Retinal pigment epithelial cell (primary cell): Measurements from ENCODE around the gene SH3RF2.
A peak's percentile ranks its signal among the peaks of the same experiment; 100 is the strongest.

ENCODE experiments used
- DNase-seq: peaks from one replicate; pipeline ENCODE4 v3.0.0-alpha.2; 2010; ENCODE audit warnings: low read depth
- H3K4me3 ChIP-seq: 2 replicates; pipeline ENCODE4 v1.5.1; 2011; ENCODE audit warnings: mild to moderate bottlenecking, low read length, control low read depth, moderate library complexity
- CTCF ChIP-seq: conservative IDR thresholded peaks from 2 replicates; pipeline ENCODE4 v1.5.1; 2011; ENCODE audit warnings: low read depth, low read length, control low read depth, inconsistent platforms

Gene SH3RF2

GRCh38 chr5:145903113-145903512 lies 33.3 kb upstream of the SH3RF2 start:
- peak; percentile 40 for TF ChIP-seq CTCF
- no peak for DNase-seq
- H3K4me3 ChIP-seq: no peak overlapping the region

- H3K4me3 ChIP-seq: no peak overlapping the region
- no peak for TF ChIP-seq CTCF
- DNase-seq: no peak
Observed at GRCh38 chr5:145903867-145904266, 32.5 kb upstream of the SH3RF2 start.

- no peak for DNase-seq
- H3K4me3 ChIP-seq: no peak overlapping the region
- no peak for TF ChIP-seq CTCF
Observed at GRCh38 chr5:145904743-145905142, 31.6 kb upstream of the SH3RF2 start.

- no peak for TF ChIP-seq CTCF
- peak; percentile 34 for DNase-seq
- H3K4me3 ChIP-seq: no peak overlapping the region
Observed at GRCh38 chr5:145906401-145906800, 30.0 kb upstream of the SH3RF2 start.

DNA sequence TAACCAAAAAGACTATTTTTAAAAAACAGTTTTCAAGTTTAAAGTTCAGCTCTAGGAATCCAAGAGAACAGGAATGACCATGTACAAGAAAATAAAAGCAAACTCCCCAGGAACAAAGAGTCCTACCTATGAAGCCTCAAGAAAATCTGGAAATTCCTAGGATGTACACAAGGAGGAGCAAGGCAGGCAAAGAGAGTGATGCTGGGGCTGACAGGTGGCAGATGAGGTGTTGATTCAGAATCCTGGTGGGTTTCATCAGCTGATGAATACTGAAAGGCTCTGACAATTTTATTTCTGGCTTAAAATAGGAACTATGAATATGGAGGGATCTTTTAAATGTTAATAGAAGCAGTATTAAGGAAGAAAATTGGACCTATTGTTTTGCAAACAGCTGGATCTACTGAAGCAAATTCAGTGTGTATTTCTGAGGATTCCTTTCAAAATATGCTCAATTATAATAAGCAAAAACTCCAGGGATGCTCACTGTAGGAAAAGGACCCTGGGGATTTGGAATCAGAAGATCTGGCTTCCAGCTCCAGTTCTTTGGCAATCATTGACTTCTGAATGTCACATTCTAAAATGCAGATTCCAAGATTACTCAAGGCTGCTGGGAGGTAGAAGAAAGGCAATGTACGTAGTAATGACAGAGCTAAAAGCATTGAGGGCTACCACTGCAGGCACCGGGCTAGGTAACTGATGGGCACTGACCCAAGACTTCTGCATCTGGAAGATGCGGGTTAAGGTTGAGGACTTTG lies 28.0 kb upstream of the SH3RF2 start:
- DNase-seq: no peak
- peak; percentile 18 for TF ChIP-seq CTCF

GRCh38 chr5:145911164-145911563 lies 25.2 kb upstream of the SH3RF2 start:
- H3K4me3 ChIP-seq: no peak overlapping the region
- DNase-seq: no peak
- no peak for TF ChIP-seq CTCF

More for the DNA sequence above, 28.0 kb upstream of the SH3RF2 start:
- no peak overlapping the region for H3K4me3 ChIP-seq

DNA sequence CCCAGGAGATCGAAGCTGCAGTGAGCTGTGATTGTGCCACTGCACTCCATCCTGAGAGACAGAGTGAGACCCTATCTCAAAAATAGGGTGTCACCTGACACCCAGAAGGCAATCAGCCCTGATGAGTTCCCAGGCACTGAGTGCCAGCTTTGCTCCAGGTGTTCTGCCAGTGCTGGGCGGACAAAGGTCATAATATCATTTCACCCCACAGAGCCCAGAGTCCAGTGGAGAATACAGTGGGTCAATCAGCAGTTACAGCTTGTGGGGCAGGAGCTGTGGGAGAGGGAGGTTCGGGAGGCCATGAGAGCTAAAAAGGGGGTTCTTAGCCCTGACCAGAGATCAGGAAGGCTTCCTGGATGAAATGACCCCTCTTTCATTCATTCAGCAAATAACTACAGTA lies 24.4 kb upstream of the SH3RF2 start:
- TF ChIP-seq CTCF: no peak
- no peak for DNase-seq
- no peak overlapping the region for H3K4me3 ChIP-seq
